Muscle of leg (tissue), 11 donors: ENCODE data around the gene BICRA. TPM values are rescaled to one million over a fixed set of nuclear protein-coding genes. Genes with fewer than 3 reads are reported as not detected.
"Not testable (repeated sequence)": the region's sequence is repeated elsewhere in the genome, so short reads cannot be mapped to it uniquely, and the experiment has no call there.

Experiments used
- DNase-seq: peaks from one replicate; pipeline ENCODE4 v3.0.0; 2013
- H3K27ac ChIP-seq: one replicate; pipeline ENCODE4 v1.5.1; 2013; ENCODE audit warnings: mild to moderate bottlenecking, low read length, control low read depth
- H3K27me3 ChIP-seq: one replicate; pipeline ENCODE4 v1.6.1; 2013; ENCODE audit warnings: low read length; ENCODE audit not compliant: control insufficient read depth, insufficient read depth
- H3K36me3 ChIP-seq: one replicate; pipeline ENCODE4 v1.6.1; 2013; ENCODE audit warnings: low read length; ENCODE audit not compliant: control insufficient read depth, insufficient read depth
- H3K4me1 ChIP-seq: one replicate; pipeline ENCODE4 v1.6.1; 2013; ENCODE audit warnings: low read length; ENCODE audit not compliant: control insufficient read depth, insufficient read depth
- H3K4me3 ChIP-seq: one replicate; pipeline ENCODE4 v1.5.1; 2013; ENCODE audit warnings: low read length, control low read depth
- H3K9me3 ChIP-seq: replicated peaks from 2 replicates; pipeline ENCODE4 v1.6.1; 2013; ENCODE audit warnings: low read depth, low read length; ENCODE audit not compliant: control insufficient read depth
- WGBS: methylation state at CpG from one replicate; pipeline ENCODE4 v1.1.5; 2013; ENCODE audit warnings: missing lambda C conversion rate; ENCODE audit not compliant: insufficient coverage; 5-methylcytosine and 5-hydroxymethylcytosine counted together
- polyA plus RNA-seq, 8 donors: library from polyadenylated mRNA; unstranded; fragments of 120-200 nt; gene quantifications; one replicate each; pipeline versions ENCODE4 v1.2.1 to v1.2.3, GENCODE V29; 2013; ENCODE audit warnings: inconsistent platforms in 1 of 8, low replicate concordance in 1 of 8; ENCODE audit not compliant: insufficient read length in 8 of 8, insufficient read depth in 1 of 8
- total RNA-seq: library from RNA; stranded (reverse); fragments of 120-200 nt; gene quantifications from one replicate; pipeline ENCODE4 v1.2.4, GENCODE V29; 2013

Gene BICRA
- total and polyA plus RNA-seq, 9 donors, result 3.1 to 14.3 (median 10.7) TPM

DNA sequence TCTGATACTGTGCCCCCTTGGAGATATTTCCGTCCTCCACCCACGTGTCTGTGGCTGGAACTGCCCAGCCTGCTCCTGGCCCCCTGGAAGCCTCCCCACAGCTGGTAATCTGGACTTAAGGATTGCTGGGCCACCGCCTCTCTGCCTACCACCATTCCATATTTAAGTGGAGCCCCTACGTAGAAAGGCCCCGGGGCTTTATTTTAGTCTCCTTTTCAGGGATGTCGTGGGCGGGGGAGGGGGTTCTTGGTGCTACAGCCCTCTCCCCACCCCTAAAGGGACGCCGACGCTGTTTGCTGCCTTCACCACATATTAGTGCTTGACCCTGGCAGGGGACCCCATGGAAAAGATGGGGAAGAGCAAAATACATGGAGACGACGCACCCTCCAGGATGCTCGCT lies 133.7 kb downstream of the BICRA start:
- Histone ChIP-seq H3K27ac (peak overlapping the region; percentile 98), H3K27me3 (no peaks in the 10 kb centered on the region), H3K36me3 (peaks cover 46% of the 10 kb centered on the region), H3K4me1 (peaks cover 39% of the 10 kb centered on the region), H3K9me3 (no peaks in the 10 kb centered on the region), H3K4me3 (no peak overlapping the region)
- 23% methylated on average over 4 of the region's 13 CpGs for WGBS
- no peak for DNase-seq

DNA sequence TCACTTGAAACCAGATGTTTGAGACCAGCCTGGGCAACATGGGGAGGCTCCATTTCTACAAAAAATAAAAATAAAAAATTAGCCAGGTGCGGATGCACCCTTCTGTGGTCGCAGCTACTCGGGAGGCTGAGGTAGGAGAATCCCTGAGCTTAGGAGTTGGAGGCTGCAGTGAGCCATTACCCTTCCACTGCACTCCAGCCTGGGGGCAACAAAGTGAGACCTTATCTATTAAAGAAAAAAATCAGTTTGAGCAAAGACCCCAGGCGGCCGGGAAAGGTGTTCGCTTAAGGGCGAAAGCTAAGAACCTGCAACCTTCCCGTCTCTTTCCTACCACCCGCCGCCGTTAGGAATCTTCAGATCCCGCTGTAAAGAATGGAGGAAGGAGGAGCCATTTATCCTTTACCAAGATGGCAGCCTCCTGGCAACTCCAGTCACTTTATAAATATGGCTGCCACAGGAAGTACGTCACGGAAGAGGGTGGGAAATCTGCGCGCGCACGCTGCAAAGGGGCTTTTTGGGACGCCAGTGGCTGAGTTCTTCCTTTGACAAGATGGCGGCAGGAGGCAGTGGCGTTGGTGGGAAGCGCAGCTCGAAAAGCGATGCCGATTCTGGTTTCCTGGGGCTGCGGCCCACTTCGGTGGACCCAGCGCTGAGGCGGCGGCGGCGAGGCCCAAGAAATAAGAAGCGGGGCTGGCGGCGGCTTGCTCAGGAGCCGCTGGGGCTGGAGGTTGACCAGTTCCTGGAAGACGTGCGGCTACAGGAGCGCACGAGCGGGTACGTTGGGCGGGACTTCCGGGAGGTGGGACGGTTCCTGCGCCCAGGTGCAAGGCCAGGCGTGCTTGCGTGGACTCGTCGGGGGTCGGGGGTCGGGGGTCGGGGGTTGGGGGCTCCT lies 136.3 kb downstream of the BICRA start, which contains the start of gene NOP53:
NOP53 (plus strand) TSS at position 537 of the 892 bp plus-strand sequence; CDS start at position 551, 14 bp downstream.
- H3K27ac ChIP-seq, result peak within 1 kb of the TSS; percentile 95
- WGBS, result under 1% methylated on average over 28 of the region's 53 CpGs
- peaks cover 42% of the 10 kb centered on the region for H3K36me3 ChIP-seq
- H3K27me3 ChIP-seq, result no peaks in the 10 kb centered on the region
- H3K4me1 ChIP-seq, result peaks cover 39% of the 10 kb centered on the region
- no peaks in the 10 kb centered on the region for H3K9me3 ChIP-seq
- peak; percentile 98 for DNase-seq
- peak within 1 kb of the TSS; percentile 89 for H3K4me3 ChIP-seq

DNA sequence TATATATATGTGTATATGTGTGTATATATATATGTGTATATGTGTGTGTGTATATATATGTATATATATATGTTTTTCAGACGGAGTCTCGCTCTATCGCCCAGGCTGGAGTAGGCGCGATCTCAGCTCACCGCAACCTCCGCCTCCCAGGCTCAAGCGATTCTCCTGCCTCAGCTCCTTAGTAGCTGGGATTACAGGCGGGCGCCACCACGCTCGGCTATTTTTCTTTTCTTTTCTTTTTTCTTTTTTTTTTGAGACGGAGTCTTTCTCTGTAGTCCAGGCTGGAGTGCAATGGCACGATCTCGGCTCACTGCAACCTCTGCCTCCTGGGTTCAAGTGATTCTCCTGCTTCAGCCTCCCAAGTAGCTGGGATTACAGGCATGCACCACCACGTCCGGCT lies 137.2 kb downstream of the BICRA start:
- not testable (repeated sequence) for H3K27ac ChIP-seq, H3K9me3 ChIP-seq, DNase-seq, H3K27me3 ChIP-seq
- H3K4me1 ChIP-seq, result peaks cover 39% of the 10 kb centered on the region
- H3K4me3 ChIP-seq, result peak overlapping the region; percentile 89
- 71% methylated on average over 13 of the region's 17 CpGs for WGBS
- peaks cover 45% of the 10 kb centered on the region for H3K36me3 ChIP-seq

DNA sequence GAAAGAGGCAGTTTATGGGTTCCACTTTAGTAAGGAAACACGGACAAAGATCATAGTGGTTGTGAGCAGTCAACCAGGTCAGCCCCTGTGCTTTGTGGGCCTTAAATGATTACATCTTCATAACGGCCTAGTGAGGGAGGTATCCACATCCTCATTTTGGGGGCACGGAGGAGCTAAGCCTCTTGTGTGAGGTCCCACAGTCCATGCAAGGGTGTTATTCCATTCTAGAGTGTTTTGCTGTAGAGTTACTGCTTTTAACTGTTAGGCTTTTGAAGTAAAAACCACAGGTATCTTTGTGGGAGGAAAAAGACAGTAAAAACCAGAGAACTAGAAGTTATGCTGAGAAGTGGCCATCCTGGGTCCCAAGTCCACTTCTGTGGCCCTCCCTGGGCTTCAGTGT lies 140.4 kb downstream of the BICRA start:
- Histone ChIP-seq H3K4me3 (no peak overlapping the region), H3K9me3 (no peaks in the 10 kb centered on the region)
- 75% methylated on average over 1 of the region's 3 CpGs for WGBS

DNA sequence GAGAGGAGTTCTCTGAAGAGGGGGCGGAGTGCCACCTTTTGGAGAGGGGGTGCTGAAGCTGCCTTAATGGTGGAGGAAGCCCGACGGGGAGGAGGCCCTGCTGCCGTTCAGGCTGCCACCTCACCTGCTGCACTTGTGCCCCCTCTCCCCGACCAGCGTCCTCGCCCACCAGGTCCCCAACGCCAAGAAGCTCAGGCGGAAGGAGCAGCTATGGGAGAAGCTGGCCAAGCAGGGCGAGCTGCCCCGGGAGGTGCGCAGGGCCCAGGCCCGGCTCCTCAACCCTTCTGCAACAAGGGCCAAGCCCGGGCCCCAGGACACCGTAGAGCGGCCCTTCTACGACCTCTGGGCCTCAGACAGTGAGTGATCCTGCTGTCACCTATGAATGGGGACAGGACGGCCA lies 141.8 kb downstream of the BICRA start:
- H3K36me3 ChIP-seq, result peaks cover 76% of the 10 kb centered on the region
- H3K9me3 ChIP-seq, result no peaks in the 10 kb centered on the region
- WGBS, result 90% methylated on average over 14 of the region's 18 CpGs
- H3K4me3 ChIP-seq, result no peak overlapping the region
- no peak overlapping the region for H3K27ac ChIP-seq
- H3K27me3 ChIP-seq, result no peaks in the 10 kb centered on the region
- no peak for DNase-seq
- H3K4me1 ChIP-seq, result peaks cover 9% of the 10 kb centered on the region

More for the DNA sequence above, 140.4 kb downstream of the BICRA start:
- H3K27ac ChIP-seq, result no peak overlapping the region
- H3K36me3 ChIP-seq, result peaks cover 66% of the 10 kb centered on the region
- H3K27me3 ChIP-seq, result no peaks in the 10 kb centered on the region
- DNase-seq, result no peak
- peaks cover 19% of the 10 kb centered on the region for H3K4me1 ChIP-seq

DNA sequence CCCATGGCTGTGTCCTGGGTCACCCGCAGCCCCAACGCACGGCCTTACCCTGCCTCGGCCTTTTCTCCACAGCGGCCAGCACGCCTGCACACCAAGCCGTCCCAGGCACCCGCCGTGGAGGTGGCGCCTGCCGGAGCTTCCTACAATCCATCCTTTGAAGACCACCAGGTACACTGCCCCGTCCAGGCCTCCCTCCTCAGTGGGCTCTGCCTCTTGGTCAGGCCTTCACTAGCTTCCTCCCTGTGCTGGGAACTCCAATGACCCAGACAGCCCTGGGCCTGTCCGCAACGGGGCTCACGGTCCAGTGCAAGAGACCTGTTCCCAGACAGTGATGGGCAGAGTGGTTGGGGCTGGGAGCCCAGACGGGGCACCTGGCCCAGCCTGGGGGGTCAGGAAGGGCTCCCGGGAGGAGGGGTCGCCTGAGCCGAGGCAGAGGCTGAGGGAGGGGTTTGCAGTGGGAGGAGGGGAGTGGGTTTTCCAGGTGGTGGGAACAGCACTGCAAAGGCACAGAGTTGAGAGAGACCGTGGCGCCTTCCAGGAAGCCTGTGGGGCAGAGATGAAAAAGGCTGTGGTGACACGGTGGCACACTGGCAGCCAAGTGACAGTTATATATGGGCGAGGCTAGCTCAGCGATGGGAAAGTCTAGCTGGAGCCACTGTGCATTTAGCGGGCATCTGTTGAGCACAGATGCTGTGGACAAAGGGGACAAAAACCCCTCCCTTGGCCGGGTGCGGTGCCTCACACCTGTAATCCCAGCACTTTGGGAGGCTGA lies 143.7 kb downstream of the BICRA start:
- no peak overlapping the region for H3K27ac ChIP-seq
- H3K9me3 ChIP-seq, result no peaks in the 10 kb centered on the region
- 88% methylated on average over 23 of the region's 27 CpGs for WGBS
- no peaks in the 10 kb centered on the region for H3K27me3 ChIP-seq
- no peak overlapping the region for H3K4me3 ChIP-seq
- H3K4me1 ChIP-seq, result no peaks in the 10 kb centered on the region
- peaks cover 89% of the 10 kb centered on the region for H3K36me3 ChIP-seq
- DNase-seq, result no peak

Other genes with a start within 250 kb of the BICRA start
- gene MEIS3, start 189.6 kb upstream of the BICRA start, total RNA-seq, result 9.2 TPM
- gene MEIS3, start 189.6 kb upstream of the BICRA start, polyA plus RNA-seq, result 10 to 100 TPM in 2 of 8 donors, 1 to 10 TPM in 6; 7.3 to 11.5 (median 9.7) TPM
- gene SLC8A2, start 137.2 kb upstream of the BICRA start, total RNA-seq, result 0.04 TPM
- gene SLC8A2, start 137.2 kb upstream of the BICRA start, polyA plus RNA-seq, result under 1 TPM; 0.11 to 0.49 (median 0.26) TPM
- gene KPTN, start 124.9 kb upstream of the BICRA start, total RNA-seq, result 5.4 TPM
- 10 to 100 TPM in 2 of 8 donors, 1 to 10 TPM in 6; 7.8 to 12.0 (median 8.9) TPM for gene KPTN, start 124.9 kb upstream of the BICRA start, polyA plus RNA-seq
- 33.5 TPM for gene NAPA, start 94.1 kb upstream of the BICRA start, total RNA-seq
- gene NAPA, start 94.1 kb upstream of the BICRA start, polyA plus RNA-seq, result 100 to 1,000 TPM in 1 of 8 donors, 10 to 100 TPM in 7; 87.7 to 100 (median 93.6) TPM
- gene ZNF541, start 36.0 kb upstream of the BICRA start, total RNA-seq, result 0.18 TPM
- gene ZNF541, start 36.0 kb upstream of the BICRA start, polyA plus RNA-seq, result under 1 TPM; 0.05 to 0.30 (median 0.11) TPM
- 30.5 TPM for gene EHD2, start 104.3 kb downstream of the BICRA start, total RNA-seq
- 100 to 1,000 TPM in 7 of 8 donors, 10 to 100 TPM in 1; 93.9 to 158 (median 125) TPM for gene EHD2, start 104.3 kb downstream of the BICRA start, polyA plus RNA-seq
- gene NOP53, start 136.4 kb downstream of the BICRA start, total RNA-seq, result 216 TPM
- 100 to 1,000 TPM; 524 to 635 (median 594) TPM for gene NOP53, start 136.4 kb downstream of the BICRA start, polyA plus RNA-seq
- 1,360 TPM for gene SELENOW, start 169.6 kb downstream of the BICRA start, total RNA-seq
- 100 to 1,000 TPM; 688 to 988 (median 882) TPM for gene SELENOW, start 169.6 kb downstream of the BICRA start, polyA plus RNA-seq
- gene TPRX1, start 195.4 kb downstream of the BICRA start, total RNA-seq, result not detected
- gene TPRX1, start 195.4 kb downstream of the BICRA start, polyA plus RNA-seq, result not detected
- not detected for gene CRX, start 212.8 kb downstream of the BICRA start, total RNA-seq
- under 1 TPM in 3 of 8 donors, not detected in 5; 0.05 to 0.09 (median 0.07) TPM for gene CRX, start 212.8 kb downstream of the BICRA start, polyA plus RNA-seq